ENCODE data around the gene IFI27L2. TPM values are rescaled to one million over a fixed set of nuclear protein-coding genes. Genes with fewer than 3 reads are reported as not detected.

Gene IFI27L2
- total RNA-seq, 2 donors from 2014 or later: 58.7 to 63.3 TPM

GRCh38 chr14:94128216-94128839, 1.1 kb downstream of the IFI27L2 start:
- DNase-seq: no peak
- intact Hi-C loops (cut with DNase I): loop anchor here in 1 of 2 donors (2.0 kb wide), 1 partner anchor 48 kb away; the partner anchor contains the start of genes DDX24 and IFI27L1
- ATAC-seq: no peak

- intact Hi-C loops (cut with DNase I): no loop called here
- ATAC-seq (no peak), DNase-seq (no peak)
These were observed 2.1 kb downstream of the IFI27L2 start for GRCh38 chr14:94127330-94127729.

- DNase-seq (no peak), ATAC-seq (no peak)
- intact Hi-C loops (cut with DNase I): no loop called here
These were observed 2.6 kb downstream of the IFI27L2 start for GRCh38 chr14:94126800-94127199.

GRCh38 chr14:94126419-94126677, 3.1 kb downstream of the IFI27L2 start:
- DNase-seq: no peak
- no peak for ATAC-seq
- intact Hi-C loops (cut with DNase I): no loop called here

GRCh38 chr14:94125659-94126418, 3.6 kb downstream of the IFI27L2 start:
- no peak for DNase-seq
- ATAC-seq: no peak
- intact Hi-C loops (cut with DNase I): no loop called here

GRCh38 chr14:94124582-94125377, 4.6 kb downstream of the IFI27L2 start:
- ATAC-seq (no peak), DNase-seq (no peak)
- intact Hi-C loops (cut with DNase I): no loop called here

- ATAC-seq (no peak), DNase-seq (no peak)
- intact Hi-C loops (cut with DNase I): no loop called here
These were observed 5.5 kb downstream of the IFI27L2 start for GRCh38 chr14:94123868-94124267.

GRCh38 chr14:94123296-94123695, 6.1 kb downstream of the IFI27L2 start:
- ATAC-seq (no peak), DNase-seq (no peak)
- intact Hi-C loops (cut with DNase I): no loop called here

- ATAC-seq: no peak
- intact Hi-C loops (cut with DNase I): no loop called here
- DNase-seq: no peak
These were observed 7.0 kb downstream of the IFI27L2 start for GRCh38 chr14:94122438-94122837.

GRCh38 chr14:94121485-94121884, 7.9 kb downstream of the IFI27L2 start:
- ATAC-seq: peak in 1 of 2 donors; percentile 33
- no peak for DNase-seq
- intact Hi-C loops (cut with DNase I): no loop called here

GRCh38 chr14:94120667-94121340, 8.6 kb downstream of the IFI27L2 start:
- ATAC-seq: peak; percentile 38 to 59
- DNase-seq: no peak
- intact Hi-C loops (cut with DNase I): no loop called here

GRCh38 chr14:94119071-94119470, 10.3 kb downstream of the IFI27L2 start:
- intact Hi-C loops (cut with DNase I): no loop called here
- DNase-seq (no peak), ATAC-seq (no peak)

GRCh38 chr14:94117856-94118255, 11.5 kb downstream of the IFI27L2 start:
- ATAC-seq: no peak
- intact Hi-C loops (cut with DNase I): no loop called here
- DNase-seq: no peak

GRCh38 chr14:94116701-94117100, 12.7 kb downstream of the IFI27L2 start:
- DNase-seq (no peak), ATAC-seq (no peak)
- intact Hi-C loops (cut with DNase I): no loop called here

- DNase-seq: no peak
- intact Hi-C loops (cut with DNase I): no loop called here
- ATAC-seq: no peak
These were observed 13.8 kb downstream of the IFI27L2 start for GRCh38 chr14:94115631-94116030.

- intact Hi-C loops (cut with DNase I): no loop called here
- peak; percentile 59 for DNase-seq
- ATAC-seq: peak; percentile 46 to 50
These were observed 14.3 kb downstream of the IFI27L2 start for GRCh38 chr14:94115058-94115591.

- ATAC-seq: no peak
- intact Hi-C loops (cut with DNase I): no loop called here
These were observed 14.8 kb downstream of the IFI27L2 start for GRCh38 chr14:94114589-94115057.

GRCh38 chr14:94113908-94114588, 15.4 kb downstream of the IFI27L2 start:
- intact Hi-C loops (cut with DNase I): no loop called here
- ATAC-seq (no peak), DNase-seq (no peak)

More at GRCh38 chr14:94114589-94115057, 14.8 kb downstream of the IFI27L2 start:
- no peak for DNase-seq

GRCh38 chr14:94113490-94113889, 15.9 kb downstream of the IFI27L2 start:
- peak in 1 of 2 donors; percentile 9 for ATAC-seq
- DNase-seq: peak; percentile 58
- intact Hi-C loops (cut with DNase I): no loop called here
